ENCODE results near the gene NEO1. TPM values are rescaled to one million over a fixed set of nuclear protein-coding genes. Genes with fewer than 3 reads are reported as not detected.
"Not testable (repeated sequence)": the region's sequence is repeated elsewhere in the genome, so short reads cannot be mapped to it uniquely, and the experiment has no call there.

NEO1 gene
- polyA plus RNA-seq, 3 donors, result 135 to 149 (median 136) TPM

DNA sequence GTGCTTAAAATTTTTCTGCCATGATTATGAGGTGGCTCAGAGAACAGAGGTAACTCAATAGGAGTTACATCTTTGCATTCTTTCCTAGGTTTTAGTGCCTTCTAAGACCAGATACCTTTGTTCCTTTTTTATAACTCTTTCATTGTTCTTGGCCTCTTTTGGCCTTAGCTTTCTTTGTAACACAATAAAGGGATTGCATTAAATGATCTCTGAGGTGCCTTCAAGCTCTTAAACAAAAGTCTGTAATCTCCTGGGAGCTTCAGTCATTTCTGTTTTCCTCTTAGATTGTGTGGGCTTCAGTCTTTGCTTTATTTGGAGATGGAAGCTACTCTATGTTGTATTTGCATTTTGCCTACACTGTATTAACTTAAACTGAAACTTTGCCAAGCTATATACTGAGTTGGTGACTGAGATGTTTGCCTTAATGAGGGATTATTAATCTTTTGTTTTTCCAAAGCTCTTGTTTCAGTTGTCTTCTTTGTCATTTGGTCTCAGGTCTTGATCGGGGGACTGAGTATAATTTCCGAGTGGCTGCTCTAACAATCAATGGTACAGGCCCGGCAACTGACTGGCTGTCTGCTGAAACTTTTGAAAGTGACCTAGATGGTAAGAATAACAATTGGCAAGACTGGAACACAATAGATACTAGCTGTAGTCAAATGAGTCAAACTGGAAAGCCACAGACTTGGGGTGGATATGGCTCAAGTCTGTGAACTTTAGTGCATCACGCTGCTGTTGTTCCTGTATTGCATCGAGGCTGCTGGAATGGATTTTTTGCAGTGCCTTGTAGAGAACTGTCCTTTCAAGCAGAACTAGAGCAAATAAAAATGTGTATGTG, 206.2 kb downstream of the NEO1 start:
- no peak for DNase-seq

DNA sequence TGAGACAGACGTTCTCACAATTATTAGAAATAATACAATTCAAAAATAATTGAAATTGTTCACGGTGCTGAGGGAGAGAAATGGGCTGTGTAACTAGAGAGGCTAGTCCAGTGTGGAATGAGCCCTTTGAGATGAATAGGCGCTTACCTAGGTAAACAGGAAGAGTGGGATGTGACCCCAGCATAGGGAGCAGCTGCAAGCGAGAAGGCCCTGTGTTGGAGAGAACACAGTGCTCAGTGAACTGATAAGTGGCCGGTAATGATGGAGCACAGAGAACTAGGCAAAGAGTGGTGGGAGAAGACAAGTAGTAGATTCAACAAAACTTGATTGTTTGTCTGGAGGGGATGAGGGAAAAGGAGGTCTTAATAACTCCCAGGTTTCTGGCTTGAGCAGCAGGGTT, 212.6 kb downstream of the NEO1 start:
- DNase-seq, result no peak

DNA sequence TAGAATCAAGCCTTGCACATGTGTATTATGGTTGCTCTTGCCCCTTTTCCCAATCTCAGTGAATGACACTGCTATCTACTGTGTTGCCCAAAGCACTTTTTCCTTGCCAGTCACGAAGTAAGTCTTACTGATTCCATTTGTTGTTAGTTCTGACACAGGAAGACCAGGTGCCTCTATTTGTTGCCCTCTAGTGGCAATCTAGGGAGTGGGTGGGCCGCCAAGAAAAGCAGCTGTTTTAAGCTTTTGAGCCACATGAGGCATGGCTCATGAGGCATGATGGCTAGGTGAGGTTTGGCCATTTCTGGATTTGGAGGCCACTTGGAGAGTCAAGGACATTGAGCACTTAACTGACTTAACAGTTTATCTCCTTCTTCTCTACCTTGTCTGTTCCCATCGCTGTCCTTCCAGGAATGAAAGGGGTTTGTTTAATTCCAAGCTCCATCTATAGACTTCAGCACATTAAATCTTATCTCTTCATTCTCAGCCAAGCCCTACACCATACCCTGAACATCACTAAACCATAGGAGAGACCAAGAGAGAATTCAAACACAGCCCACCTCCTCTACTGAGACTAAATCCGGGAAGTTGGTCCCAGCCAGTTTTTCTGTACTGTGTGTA, 213.4 kb downstream of the NEO1 start:
- DNase-seq, result peak; percentile 47

DNA sequence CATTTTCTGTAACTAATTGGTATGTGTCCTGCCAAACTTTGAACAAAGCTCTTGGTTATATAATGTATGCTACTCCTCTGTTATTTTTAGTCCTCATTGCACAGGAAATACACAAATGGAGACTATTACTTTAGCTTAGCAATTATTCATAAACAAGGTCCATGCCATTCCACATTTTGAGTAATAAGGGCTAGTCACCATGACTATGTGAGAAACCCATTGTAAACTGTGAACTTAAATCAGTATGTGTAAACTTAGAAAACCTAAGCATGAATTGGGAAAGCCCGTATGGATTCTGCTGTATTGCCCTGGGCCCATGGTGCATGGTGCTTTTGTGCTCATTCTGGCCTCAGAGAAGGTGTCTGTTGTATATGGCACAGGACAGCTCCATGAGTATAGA, 216.2 kb downstream of the NEO1 start:
- no peak for DNase-seq

DNA sequence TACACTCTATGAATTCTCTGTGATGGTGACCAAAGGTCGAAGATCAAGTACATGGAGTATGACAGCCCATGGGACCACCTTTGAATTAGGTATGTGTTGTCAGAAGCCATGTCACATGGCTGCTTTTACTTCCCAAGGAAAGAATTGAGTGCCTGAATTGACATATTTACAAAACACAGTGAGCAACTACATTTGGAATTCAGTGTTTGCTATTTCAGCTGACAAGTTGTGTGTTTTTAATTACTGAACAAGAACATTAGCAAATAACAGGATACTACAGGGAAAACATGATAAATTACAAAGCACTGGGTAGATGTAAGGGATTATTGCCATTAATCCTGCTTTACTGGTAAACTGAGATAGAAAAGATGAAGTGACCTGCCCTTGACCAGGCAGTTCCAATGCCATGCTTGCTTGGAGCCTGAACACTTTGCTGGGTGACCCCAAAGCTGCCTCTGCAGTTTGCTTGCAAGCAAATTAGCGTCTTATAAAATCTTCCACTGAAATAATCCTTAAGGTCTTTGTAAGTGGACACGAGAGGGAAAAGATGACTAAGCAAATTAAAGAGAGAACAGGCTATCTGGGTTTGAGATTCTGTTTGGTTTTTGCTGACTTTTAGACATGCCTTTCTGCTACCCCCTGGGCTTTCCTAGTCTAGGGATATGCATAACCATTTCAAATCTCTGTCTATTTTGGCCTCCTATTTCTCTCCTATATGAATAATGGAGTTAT, 218.3 kb downstream of the NEO1 start:
- no peak for DNase-seq

DNA sequence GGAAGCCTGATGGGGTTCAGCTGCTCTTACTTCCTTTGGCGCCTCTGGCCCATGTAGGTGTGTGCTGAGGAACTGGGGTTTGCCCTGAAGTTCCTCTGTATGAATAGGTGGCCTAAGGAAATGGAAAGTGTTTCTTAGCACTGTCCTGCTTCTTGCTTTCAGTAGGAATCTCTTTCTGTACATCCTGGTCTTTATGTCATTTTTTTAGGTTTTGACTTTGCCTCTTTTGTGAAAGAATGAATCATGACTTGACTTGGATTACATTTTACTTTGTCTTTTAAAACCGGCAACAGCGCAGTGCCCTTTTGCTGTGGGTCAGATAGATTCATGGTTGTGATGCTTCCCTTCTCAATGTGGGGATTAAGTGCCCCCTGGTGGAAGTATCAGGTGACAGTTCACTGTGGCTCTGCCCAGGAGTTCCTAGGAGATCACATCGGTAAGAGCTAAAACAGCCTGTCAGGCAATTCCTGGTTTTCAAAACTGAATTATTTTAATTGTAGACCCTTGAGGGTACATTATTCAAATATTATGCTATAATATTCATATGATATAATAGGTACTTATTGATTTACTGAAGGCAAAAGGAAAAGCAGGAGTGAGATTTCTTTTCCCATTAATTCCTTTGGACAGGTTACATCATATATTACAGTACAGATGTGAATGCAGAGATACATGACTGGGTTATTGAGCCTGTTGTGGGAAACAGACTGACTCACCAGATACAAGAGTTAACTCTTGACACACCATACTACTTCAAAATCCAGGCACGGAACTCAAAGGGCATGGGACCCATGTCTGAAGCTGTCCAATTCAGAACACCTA, 221.1 kb downstream of the NEO1 start:
- DNase-seq, result peak; percentile 64

DNA sequence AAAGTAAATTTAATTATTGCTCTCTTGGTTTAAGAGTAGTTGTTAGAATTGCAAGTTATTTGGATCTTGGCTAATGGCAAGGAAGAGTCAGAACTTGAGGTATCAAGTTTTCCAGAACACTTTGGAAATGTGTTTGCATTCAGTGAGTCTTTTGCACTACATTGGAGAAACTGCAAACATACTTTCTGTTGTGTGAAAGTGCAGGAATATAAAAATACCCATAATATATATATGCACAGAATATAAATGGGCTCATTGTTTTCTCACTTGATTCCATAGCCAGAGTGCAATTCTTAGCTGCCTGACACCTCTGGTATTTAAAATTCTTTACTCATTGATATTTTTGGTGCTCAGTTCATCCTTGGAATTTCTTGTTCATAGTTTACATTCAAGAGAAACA, 223.6 kb downstream of the NEO1 start:
- no peak for DNase-seq

DNA sequence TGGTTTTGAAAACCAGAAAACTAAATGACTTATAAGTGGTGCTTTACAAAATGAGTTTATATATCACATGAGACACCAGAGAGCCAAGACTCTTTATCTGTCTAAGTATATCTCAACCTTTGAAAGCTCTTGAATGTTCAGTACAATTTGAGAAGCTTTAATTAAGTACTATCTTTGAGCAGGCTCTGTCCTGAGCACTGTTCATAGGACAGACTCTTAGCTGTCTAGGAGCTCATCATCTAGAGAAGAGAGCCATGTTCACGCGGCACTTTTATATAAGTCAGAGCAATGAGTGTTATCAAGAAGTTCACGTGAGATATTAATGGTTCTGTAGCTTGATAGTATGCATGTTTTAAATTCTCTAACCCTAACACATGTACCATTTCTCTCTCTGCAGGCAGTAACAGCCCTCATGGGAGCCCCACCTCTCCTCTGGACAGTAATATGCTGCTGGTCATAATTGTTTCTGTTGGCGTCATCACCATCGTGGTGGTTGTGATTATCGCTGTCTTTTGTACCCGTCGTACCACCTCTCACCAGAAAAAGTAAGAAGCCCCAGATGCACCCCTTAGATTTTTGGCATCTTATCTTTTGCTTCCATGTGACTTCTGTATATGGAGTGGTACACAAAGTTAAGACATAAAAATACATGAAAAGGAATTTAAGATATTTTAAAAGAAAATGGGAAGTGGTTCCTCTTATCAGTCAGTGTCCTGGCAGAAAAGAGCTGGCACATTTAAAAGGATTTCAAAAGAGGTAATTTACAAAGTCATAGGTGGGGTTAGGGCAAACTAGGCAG, 230.5 kb downstream of the NEO1 start:
- no peak for DNase-seq

DNA sequence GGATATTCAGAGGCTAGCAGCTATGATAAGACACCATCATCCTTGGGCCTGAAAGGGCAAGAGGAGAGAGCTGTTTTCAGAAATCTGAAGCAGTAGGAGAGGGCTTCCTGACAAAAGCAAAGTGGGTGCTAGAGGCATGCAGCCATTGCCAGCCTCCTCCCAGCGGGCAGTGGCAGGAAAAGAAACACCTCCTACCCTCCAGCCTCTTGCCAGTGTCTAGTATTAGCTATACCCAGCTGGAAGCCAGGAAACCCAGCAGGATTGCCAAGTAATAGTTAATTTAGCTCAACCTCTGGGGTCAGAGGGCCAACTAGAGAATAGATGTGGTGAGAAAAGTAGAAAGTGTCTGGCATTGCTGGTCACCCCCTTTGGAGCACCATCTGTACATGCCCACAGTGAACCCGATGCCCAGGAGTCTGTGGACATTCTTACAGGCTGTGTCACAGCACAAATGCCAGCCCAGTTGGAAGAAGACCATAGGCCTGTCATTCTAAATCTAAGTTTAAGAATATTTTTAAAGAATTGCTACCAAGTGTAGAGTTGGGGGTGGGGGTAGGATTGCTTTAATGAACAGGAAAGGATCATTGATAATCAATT, 231.2 kb downstream of the NEO1 start:
- DNase-seq, result no peak

DNA sequence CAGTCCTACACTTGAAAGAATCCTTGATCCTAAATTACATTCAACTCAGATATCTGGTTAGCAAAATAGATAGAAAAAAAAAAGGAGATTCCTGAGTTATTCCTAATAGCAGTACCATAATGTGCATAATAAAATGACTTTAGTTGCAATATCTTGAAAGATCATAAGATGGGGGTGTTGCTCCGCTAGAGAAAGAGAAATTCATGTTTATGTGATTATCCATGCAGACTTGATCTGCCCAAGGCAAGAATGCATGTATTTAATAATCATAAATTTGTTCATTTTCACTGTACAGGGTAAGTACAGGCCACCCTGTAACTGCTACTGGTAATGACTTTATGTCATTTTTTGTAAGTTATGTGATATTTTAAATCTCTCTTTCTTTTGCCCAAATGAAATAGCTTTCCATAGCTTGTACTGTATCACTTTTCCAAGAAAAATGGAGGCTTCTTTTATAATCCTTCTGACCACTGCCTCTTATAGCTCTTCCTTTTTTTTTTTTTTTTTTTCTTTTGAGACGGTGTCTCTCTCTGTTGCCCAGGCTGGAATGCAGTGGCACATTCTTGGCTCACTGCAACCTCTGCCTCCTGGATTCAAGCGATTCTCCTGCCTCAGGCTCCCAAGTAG, 231.9 kb downstream of the NEO1 start:
- DNase-seq, result no peak

DNA sequence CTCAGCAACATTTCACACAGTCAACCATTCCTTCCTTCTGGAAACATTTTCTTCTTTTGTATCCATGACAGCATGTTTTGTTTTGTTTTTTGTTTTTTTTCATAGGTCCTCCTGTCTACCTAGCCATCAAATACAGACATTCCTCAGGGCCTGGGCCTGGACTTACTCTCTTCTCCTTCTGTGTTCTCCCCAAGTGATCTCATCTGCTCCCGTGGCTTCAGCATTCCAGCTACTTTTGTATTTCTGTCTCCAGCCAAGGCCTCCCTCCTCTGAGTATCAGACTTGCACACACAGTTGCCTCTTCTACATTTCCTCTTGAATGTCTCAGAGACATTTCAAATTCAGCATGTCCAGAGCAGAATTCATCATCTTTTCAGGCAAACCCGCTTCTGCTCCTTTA, 234.0 kb downstream of the NEO1 start:
- DNase-seq, result no peak

DNA sequence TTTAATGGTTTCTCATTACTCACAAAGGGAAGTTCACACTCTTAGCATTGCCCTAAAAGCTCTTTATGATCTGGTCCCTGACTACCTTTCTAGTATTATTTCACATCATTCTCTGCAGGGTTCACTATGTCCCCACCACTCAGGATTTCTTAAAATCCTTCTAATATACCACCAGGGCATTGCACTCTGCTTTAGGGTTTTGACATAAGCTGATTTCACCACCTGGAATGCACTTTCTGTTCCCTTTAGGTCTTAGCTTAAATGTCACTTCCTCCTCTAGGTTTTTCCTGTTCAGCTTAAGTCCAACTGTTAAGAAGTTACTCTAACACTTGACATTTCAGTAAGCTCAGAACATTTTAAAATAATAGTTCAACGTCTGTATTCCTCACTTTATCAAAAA, 234.8 kb downstream of the NEO1 start:
- DNase-seq, result no peak

DNA sequence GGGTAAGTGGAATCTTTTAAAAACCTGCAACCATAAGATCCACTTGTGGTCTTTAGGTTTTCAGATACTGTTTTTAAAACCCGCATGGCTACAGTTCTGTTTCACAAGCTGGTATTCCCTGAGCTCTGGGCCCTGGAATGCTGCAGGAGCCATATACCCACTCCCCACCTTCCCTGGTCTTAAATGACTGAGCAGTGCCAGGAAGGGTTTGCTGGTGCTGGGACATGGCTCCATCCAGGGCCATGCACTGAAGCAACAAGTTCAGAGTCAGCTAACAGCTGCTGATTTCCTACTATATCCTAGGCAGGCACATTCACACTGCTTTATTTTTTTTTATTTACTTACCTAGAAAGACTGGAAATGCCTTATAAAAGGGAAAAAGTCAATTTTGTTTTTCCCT, 239.2 kb downstream of the NEO1 start:
- no peak for DNase-seq

DNA sequence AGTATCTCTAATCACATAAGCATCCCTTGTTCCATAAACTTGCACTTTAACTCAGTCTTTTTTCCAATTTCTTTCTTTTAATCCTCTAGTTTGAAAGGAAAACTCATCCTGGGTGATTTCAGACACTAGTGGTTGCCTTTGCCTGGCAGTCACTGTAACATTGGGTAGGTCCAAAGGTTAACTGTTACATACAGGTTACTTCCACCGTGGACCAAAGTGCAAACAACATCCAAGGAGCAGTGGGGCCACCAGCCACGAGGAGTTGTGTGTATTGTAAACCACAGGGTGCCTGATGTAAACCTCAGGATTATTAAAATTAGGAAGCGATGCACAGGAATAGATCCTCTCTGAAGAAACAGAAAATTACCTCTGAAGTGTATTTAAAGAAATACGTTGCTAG, 241.5 kb downstream of the NEO1 start:
- DNase-seq, result no peak

DNA sequence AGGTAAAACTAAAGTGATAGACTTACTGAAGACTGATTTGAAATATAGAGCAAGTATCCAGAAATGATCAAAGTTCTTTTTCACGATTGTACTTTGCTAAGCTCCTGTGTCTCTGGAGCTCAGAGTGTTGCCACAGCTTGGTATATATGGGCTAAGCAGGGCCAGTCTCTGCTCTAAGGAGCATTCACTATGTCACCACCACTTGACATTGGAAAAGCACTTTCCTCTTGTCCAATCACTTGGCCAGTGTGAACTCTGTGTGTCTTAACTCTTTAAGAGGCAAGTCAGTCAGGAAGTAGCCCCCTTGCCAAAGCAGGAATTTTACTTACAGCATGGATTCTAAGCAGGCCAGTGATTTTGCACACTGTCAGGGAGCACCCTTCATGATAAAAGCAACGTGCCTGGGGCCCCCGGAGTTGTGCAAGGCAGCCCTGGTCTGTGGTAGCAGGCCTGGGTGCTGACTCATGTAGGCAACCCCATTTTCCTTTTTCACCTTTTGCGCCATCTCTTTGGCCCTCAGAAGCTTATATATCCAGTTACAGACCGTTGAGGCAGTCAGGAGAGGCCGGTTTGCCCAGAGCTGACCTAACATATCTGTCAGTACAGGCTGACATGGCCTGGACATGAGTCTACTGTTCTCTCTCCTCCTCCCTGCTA, 243.5 kb downstream of the NEO1 start:
- DNase-seq, result no peak

DNA sequence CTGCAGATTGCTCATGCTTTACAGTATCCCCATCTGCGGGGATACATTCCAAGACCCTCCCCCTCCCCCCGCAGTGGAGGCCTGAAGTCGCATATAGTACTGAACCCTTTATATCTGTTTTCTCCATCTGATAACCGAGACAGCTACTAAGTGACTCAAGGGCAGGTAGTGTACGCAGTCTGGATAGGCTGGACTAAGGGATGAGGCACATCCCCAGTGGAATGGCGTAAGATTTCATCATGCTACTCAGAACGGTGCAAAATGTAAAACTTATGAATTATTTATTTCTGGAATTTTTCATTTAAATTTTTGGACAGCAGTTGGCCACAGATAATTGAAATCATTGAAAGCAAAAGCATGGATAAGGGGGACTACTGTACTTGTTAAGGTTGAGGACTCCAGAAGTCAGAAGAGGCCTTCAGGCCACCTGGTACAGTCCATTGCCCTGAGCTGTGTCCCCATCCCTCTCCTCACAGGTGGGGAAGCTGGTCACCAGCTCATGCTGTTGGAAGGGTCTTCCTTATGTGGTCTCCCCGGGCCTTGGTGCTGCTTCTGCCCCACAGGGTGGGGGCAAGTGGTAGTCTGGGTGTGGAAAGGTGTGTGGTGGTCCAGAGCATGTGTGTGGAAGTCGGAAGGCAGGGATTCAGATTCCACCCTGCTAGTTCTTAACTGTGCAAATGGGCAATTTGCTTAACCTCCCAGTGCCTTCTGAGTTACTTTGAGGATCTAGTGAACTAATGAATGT, 244.5 kb downstream of the NEO1 start:
- DNase-seq, result no peak

DNA sequence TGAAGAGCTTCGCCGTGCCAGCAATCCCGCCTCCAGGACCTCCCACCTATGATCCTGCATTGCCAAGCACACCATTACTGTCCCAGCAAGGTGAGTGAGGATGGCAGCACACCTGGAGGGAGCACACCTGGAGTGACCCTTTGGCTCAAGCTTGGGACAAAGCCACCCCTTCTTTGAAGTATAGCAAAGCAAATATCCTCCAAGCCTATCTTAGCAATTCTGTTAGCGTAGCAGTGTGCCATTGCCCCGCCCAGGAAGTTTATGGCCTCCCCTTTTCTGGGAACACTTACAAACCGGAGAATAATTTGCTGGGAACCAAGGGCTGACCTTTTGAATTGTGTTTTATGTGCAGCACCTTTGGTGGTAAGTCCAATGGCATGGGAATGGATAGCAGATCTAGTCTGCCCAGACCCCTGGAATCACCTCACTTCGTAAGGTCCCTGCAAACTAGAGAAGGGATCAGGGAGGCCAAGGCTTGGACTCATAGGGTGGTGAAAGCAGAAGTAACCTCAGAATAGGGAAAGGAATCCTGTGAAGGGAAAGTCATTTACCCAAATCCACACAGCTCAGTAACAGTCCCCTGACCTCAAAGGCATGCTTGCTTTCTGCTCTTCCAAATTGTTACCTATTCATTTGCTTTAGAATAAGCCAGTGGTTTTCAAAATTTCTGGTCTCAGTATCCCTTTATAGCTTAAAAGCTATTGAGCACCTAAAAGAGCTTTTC, 246.4 kb downstream of the NEO1 start:
- no peak for DNase-seq

DNA sequence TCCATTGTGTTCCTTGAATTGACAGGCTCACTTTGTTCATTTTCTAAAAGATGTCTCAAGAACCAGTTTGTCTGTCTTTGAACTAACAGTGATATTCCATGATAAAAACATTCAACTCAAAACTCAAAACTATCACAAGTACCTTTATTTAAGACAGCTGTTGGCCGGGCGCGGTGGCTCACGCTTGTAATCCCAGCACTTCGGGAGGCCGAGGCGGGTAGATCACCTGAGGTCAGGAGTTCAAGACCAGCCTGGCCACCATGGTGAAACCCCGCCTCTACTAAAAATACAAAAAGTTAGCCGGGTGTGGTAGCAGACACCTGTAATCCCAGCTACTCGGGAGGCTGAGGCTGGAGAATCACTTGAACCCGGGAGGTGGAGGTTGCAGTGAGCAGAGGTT, 248.0 kb downstream of the NEO1 start:
- not testable (repeated sequence) for DNase-seq
